Measurements from ENCODE around the gene RAI2. TPM values are rescaled to one million over a fixed set of nuclear protein-coding genes. Genes with fewer than 3 reads are reported as not detected.

RAI2 gene
- total RNA-seq, 1 donor, result 0.36 TPM

- Histone ChIP-seq H3K4me2 (ENCODE audit: insufficient read depth, low read length) (no peak overlapping the region), H3K27me3 (ENCODE audit: insufficient read depth, low read length) (no peaks in the 10 kb centered on the region), H3K9me3 (ENCODE audit: low read depth, low read length) (no peaks in the 10 kb centered on the region), H2AFZ (ENCODE audit: low read length) (no peak overlapping the region), H3K79me2 (ENCODE audit: insufficient read depth, low read length) (no peaks in the 10 kb centered on the region), H3K27ac (ENCODE audit: low read depth, low read length) (no peak overlapping the region), H3K36me3 (ENCODE audit: insufficient read depth, low read length) (no peaks in the 10 kb centered on the region), H4K20me1 (ENCODE audit: insufficient read depth, low read length) (no peaks in the 10 kb centered on the region), H3K4me3 (ENCODE audit: insufficient read depth, low read length) (no peak overlapping the region), H3K4me1 (ENCODE audit: insufficient read depth, low read length) (no peaks in the 10 kb centered on the region)
- no peak for DNase-seq (ENCODE audit: insufficient read length, low spot score, missing footprints)
- TF ChIP-seq CTCF (IDR thresholded peaks at IDR 0.05; ENCODE audit: extremely low read depth, low read depth, low read length), result no peak
Observed at GRCh38 chrX:17758382-17758781, 102.7 kb downstream of the RAI2 start.

- no peak overlapping the region for H3K4me2 ChIP-seq (ENCODE audit: insufficient read depth, low read length)
- H3K4me3 ChIP-seq (ENCODE audit: insufficient read depth, low read length), result no peak overlapping the region
- no peak overlapping the region for H3K27ac ChIP-seq (ENCODE audit: low read depth, low read length)
- H3K4me1 ChIP-seq (ENCODE audit: insufficient read depth, low read length), result no peaks in the 10 kb centered on the region
- H3K79me2 ChIP-seq (ENCODE audit: insufficient read depth, low read length), result peaks cover 7% of the 10 kb centered on the region
- no peak for TF ChIP-seq CTCF (IDR thresholded peaks at IDR 0.05; ENCODE audit: extremely low read depth, low read depth, low read length)
- H3K36me3 ChIP-seq (ENCODE audit: insufficient read depth, low read length), result no peaks in the 10 kb centered on the region
- no peaks in the 10 kb centered on the region for H3K27me3 ChIP-seq (ENCODE audit: insufficient read depth, low read length)
- no peak overlapping the region for H2AFZ ChIP-seq (ENCODE audit: low read length)
- no peaks in the 10 kb centered on the region for H3K9me3 ChIP-seq (ENCODE audit: low read depth, low read length)
- DNase-seq (ENCODE audit: insufficient read length, low spot score, missing footprints), result no peak
- no peaks in the 10 kb centered on the region for H4K20me1 ChIP-seq (ENCODE audit: insufficient read depth, low read length)
Observed at GRCh38 chrX:17750436-17750835, 110.7 kb downstream of the RAI2 start.

Other genes starting within 250 kb of the RAI2 start
- 12.3 and 12.7 TPM in 2 replicates for gene SCML1, start 123.8 kb downstream of the RAI2 start, total RNA-seq

All from osteoblast (primary cell).